GM18861 (cell line): ENCODE data around the gene OPRM1.

ENCODE experiments used
- ATAC-seq: cut with Tn5 transposase; IDR thresholded peaks from one replicate; pipeline ENCODE4 v1.9.1; 2021; ENCODE audit not compliant: unreplicated experiment

The OPRM1 gene

DNA sequence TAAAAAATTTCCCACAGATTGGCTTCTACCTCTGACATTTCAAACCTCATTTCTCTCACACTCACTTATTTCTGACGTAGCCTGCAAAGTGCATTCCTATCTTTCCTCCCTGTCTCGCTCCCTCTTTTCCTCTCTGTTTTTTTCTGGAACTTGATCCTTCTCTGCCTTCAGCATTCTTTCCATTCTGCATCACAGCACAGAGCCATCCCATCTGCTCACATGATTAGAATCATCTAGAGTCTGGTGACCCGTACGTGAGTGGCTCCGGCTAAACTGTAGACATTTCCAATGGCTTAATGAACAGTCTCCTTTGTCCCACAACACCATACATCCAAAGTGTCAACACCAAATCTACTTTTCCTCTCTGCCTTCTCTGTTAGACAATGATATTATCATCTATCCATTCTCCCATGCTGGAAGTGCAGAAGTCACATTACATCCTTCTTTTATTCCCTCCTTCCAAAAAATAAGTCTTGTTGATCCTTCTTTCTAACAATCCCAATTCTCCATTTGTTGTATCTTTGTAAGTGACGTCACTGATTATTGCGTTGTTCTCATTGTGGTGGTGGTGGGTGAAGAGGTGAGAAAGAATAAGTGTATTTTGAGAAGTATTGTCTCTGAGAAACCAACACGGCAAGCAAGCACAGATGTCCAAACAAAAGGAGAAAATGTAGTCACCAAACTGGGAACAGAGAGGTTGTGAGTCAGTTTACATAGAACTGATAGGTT lies 41.6 kb downstream of the OPRM1 start:
- ATAC-seq: no peak

GRCh38 chr6:154086510-154086909 lies 47.5 kb downstream of the OPRM1 start:
- ATAC-seq: no peak

DNA sequence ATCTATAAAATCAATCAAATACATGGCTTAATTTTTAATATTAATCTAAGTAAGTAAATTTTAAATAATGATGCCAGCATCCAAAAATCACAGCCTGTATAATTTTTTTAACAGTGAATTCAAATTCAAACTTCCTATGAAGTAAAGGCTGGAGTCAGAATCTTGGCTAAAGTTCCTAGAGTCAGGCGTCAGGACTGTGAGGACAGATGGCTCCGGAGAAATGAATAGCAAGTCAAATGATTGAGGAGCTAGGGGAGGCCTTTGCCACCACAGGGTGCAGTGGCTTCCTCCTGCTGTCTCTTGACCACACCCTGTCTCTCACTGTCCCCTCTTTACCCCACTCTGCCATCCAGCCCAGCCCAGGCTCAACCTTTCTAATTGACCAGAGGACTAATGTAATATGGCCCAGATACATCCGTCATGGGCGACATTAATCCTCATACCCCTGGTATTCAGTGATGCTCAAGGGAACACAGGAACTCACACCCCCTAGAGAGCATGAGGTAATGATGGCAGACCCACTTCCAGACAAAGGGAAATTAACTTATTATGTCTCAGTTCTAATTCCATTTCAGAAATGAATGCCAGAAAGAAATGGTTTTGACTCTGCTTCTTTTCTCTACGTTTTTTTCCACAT lies 53.4 kb downstream of the OPRM1 start:
- no peak for ATAC-seq

DNA sequence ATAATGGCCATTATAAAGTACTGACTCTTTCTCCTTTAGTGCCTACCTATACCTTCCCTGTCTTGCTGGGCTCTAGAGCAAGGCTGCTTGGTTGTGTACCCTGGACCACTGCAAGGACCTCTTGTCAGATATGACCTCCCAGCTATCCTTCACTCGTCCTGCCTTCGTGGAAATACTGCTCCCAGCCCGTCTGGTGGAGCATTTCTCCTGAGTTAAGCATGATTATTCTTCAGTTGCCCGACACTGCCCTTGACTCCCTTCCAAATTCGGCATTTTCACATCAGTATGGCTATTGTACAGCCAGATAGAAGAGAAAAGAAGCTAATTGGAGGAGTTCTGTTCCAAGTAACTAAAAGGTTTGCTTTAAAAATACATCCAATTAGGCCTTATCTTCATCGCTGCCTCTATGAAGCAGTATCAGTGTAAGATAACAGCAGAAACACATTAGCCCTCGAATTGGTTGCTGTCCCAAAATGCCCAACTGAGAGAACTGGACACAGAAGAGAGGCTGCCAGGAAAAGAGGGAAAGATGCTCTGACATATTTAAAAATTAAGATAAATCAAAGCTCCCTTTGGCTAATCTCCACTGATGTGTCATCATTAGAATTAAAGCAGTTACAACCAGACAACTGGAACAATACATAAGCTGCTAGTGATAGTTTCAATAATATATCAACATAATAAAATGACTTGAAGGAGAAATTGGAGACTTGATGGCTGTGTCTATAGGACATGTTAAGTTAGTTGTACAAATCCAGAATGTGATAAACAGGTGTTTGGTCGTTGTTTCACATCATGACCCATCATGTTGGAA lies 54.4 kb downstream of the OPRM1 start:
- no peak for ATAC-seq

- ATAC-seq: no peak
Measured at GRCh38 chr6:154095571-154095970, 56.5 kb downstream of the OPRM1 start.

- ATAC-seq: no peak
Measured at GRCh38 chr6:154096316-154096715, 57.3 kb downstream of the OPRM1 start.

DNA sequence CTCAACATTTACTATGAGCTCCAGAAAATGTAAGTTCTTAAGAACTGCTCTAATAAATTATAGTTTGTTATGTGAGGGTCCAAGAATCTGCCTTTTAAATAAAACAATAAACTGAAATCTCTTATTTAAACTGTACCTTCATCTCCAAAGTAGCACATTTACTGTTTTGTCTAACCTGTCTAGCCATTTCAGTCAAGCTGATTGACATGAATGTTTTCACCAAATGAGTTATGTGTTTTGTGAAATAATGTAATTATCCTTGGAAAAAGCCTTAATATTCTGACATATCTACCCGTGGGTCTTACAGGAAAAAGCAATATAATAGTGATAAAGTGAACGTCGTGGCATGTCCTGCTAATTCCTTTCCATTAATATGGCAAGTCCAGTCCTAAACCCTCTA lies 57.8 kb downstream of the OPRM1 start:
- ATAC-seq: no peak

DNA sequence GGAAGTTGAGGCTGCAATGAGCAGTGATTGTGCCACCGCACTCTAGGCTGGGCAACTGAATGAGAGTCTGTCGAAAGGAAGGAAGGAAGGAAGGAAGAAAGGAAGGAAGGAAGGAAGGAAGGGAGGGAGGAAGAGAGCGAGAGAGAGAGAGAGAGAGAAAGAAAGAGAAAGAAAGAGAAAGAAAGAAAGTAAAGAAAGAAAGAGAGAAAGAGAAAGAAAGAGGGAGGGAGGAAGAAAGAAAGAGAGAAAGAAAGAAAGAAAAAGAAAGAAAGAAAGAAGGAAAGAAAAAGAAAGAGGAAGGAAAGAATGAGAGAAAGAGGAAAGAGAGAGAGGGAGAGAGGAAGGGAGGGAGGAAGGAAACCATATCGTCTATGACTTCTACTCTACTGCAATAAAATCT lies 60.2 kb downstream of the OPRM1 start:
- no peak for ATAC-seq

DNA sequence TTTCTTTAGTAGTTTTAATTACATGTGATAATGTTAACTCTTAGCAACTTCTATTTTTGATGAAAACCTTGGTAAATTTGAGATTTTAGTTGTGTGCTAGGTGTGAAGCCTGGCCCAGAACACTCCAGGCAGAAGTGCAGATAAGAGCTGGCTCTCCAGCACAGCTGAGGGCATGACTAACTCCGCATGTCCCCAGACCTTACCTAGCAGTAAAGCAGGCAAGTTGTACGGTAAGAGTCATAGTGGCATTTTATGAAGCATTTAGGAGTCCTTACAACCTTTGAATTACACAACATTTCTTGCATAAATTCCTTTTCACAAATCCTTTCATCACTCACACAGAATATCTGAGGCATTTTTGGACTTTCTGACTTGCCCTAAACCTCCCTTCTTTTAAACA lies 67.2 kb downstream of the OPRM1 start:
- ATAC-seq: no peak

- no peak for ATAC-seq
Measured at GRCh38 chr6:154111025-154111424, 72.0 kb downstream of the OPRM1 start.

GRCh38 chr6:154112181-154112809 lies 73.3 kb downstream of the OPRM1 start:
- ATAC-seq: no peak

GRCh38 chr6:154113392-154113791 lies 74.4 kb downstream of the OPRM1 start:
- ATAC-seq: no peak

DNA sequence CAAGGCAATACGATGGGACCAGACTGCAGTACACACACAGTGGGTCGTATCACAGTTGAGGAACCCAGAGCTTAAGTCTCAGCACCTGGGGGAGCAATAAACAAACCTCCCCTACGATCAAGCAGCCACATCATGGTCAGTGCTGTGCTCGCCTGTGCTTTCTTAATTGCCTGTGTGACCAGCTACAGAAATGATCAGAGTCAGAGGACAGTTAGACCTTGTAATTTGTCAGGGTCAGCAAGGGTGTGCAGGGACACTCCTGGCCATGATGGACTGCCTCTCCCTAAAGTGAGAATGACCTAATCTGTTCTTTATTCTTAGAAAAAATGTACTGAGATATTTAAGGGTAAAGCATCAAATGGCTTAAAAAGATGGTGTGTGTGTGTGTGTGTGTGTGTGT lies 78.4 kb downstream of the OPRM1 start:
- ATAC-seq: no peak

DNA sequence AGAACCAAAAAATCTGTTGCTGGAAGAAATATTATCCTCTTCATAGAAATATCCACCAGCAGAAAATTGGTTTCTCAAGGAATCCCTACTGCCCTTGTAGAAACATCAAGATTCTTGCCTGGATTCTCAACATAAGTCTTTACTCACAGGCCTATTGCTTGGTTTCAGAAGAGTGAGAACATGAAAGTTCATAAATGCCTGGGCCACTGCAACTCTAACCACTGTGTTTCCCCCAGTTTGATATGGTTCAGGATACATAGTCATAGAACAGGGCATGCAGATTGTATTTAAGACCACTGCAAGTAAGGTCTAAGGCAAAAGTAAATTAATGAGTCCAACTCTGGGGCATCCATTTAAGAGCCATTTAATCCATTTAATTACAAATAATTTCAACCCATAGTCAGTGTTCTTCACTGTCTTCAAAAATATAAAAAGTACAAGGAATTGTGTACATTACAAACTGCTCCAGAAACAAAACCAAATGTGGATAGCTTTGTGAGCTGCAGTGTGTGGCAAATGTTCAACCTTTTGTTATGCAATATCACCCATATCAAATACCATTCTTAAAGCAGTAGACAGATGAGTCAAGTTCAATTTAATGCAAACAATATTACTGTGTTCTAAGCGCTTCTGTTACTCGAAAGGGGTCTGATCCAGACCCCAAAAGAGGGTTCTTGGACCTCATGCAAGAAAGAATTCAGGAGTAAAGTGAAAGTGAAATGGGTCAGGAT lies 83.3 kb downstream of the OPRM1 start:
- no peak for ATAC-seq

- ATAC-seq: no peak
Measured at GRCh38 chr6:154123155-154123956, 84.3 kb downstream of the OPRM1 start.

DNA sequence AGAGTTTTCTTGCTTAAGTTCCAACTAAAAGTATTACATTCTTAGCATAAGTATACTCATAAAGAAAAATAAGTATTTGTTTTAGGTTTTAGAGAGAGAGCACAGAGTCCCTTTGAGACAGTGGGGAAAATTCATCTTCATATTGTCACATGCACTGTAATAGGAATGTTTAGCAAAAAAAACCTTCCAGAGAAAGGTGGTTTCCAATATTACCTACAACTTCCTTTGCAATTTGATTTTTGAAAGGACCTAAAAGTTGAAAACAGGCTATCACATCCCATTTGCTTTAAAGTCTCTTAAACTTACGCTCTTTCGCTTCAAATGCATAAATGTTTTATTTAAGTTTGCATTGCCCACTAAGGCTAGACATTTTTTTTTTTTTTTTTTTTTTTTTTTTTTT lies 86.4 kb downstream of the OPRM1 start:
- no peak for ATAC-seq

DNA sequence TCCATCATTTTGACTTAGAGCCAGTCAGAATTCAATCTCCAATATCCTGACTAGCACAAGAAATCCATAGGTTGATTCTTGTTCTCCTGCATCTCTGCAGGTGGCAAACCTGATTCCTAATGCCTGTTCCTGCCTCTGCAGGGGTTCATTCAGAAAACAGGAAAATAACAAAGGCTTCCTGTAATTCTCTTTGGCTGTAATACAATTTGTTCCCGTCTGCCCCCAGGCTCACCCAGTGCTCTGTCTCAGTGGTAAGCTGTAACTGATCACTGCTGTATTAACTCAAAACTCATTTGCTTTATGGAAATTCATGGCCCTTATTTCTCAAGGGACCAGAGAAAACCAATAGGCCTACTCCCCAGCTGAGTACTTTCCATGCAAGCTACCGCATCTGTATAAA lies 88.6 kb downstream of the OPRM1 start:
- no peak for ATAC-seq

DNA sequence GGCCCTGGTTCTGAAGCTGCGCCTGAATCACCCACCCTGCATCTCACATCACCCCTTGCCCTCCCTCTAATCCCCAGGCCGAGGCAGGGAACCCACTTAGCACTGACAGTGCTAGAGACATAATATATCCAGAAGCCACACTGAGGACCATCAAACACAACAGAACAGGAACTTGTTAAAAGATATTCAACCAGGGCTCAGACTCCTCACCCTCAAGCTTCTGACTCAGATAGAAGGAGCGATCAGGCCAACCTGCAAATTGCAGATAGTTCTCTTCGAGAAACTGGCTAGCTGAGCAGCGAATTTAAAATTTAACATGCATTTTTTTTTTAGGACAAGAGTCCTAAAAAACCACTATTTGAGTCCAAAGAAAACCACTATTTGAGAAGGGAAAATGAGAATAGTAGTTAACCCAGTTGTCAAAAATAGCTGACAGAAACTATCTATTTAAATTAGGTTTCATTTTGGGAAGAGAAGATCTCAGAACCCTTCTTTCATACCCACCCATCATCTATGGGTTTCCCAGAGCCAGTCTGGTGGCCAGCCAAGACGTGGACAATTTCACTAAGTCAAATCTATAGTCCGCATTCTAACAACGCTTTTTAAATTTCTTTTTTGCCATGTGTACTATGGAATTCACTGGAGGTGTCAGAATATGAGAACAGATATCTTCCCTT lies 95.6 kb downstream of the OPRM1 start:
- no peak for ATAC-seq

DNA sequence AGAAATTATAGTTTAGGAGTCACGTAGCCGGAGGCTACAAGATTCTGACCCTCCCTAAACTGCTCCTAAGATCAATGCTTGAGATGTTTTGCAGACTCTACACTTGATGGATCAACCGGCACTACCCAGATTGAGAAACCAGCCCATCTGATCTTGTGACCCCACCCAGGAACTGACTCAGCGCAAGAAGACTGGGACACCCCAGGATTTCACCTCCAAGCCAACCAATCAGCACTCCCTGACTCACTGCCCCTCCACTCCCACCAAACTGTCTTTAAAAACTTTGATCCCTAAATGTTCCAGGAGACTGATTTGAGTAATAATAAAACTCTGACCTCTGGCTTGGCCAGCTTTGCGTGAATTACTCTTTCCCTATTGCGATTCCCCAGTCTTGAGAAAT lies 99.8 kb downstream of the OPRM1 start:
- no peak for ATAC-seq

- ATAC-seq: no peak
Measured at GRCh38 chr6:154139892-154140291, 100.9 kb downstream of the OPRM1 start.
